DND-41 (cell line): ENCODE data around the gene IL4I1.

Experiments
- ATAC-seq: fragments of 200-7000 bp; cut with Tn5 transposase; 3 replicates; pipeline ENCODE4 v1.9.1; 2021; ENCODE audit warnings: low read depth; ENCODE audit not compliant: insufficient read depth
- DNase-seq: peaks from one replicate; pipeline ENCODE4 v3.0.0-alpha.2; 2020
- H2AFZ ChIP-seq: 2 replicates; pipeline ENCODE4 v1.6.0; 2012; ENCODE audit warnings: low read depth, low read length
- H3K27ac ChIP-seq: 2 replicates; pipeline ENCODE4 v1.5.1; 2012; ENCODE audit warnings: low read length, inconsistent platforms
- H3K27me3 ChIP-seq: fragments of 200-600 bp; sonication (generic); 2 replicates; pipeline ENCODE4 v1.6.0; 2012; ENCODE audit warnings: low read length, mild to moderate bottlenecking, inconsistent platforms; ENCODE audit not compliant: insufficient read depth, poor library complexity
- H3K36me3 ChIP-seq: 2 replicates; pipeline ENCODE4 v1.5.1; 2012; ENCODE audit warnings: low read length, inconsistent platforms; ENCODE audit not compliant: insufficient read depth
- H3K4me1 ChIP-seq: 2 replicates; pipeline ENCODE4 v1.5.1; 2012; ENCODE audit warnings: mild to moderate bottlenecking, low read length; ENCODE audit not compliant: insufficient read depth
- H3K4me2 ChIP-seq: 2 replicates; pipeline ENCODE4 v1.6.0; 2012; ENCODE audit warnings: mild to moderate bottlenecking, moderate library complexity, low read length, inconsistent platforms; ENCODE audit not compliant: insufficient read depth
- H3K4me3 ChIP-seq, 2 experiments: fragments of 200-600 bp in 1 of 2; shearing (Covaris generic) in 1 of 2; 2 replicates each; pipeline ENCODE4 v1.5.1; 2012 to 2016; ENCODE audit warnings: inconsistent platforms in 2 of 2, low read length in 2 of 2, mild to moderate bottlenecking in 2 of 2, low read depth in 1 of 2, moderate library complexity in 1 of 2
- H3K79me2 ChIP-seq: 2 replicates; pipeline ENCODE4 v1.6.0; 2012; ENCODE audit warnings: low read length, inconsistent platforms; ENCODE audit not compliant: insufficient read depth
- H3K9ac ChIP-seq: 2 replicates; pipeline ENCODE4 v1.6.0; 2012; ENCODE audit warnings: low read depth, mild to moderate bottlenecking, inconsistent platforms, low read length, moderate library complexity
- H3K9me3 ChIP-seq: 2 replicates; pipeline ENCODE4 v1.5.1; 2012; ENCODE audit warnings: low read length, moderate library complexity, mild to moderate bottlenecking, inconsistent platforms; ENCODE audit not compliant: insufficient read depth, severe bottlenecking
- H4K20me1 ChIP-seq: 2 replicates; pipeline ENCODE4 v1.6.0; 2012; ENCODE audit warnings: low read length; ENCODE audit not compliant: insufficient read depth
- EZH2 ChIP-seq: IDR thresholded peaks from 3 replicates; pipeline ENCODE4 v1.6.1; 2012; ENCODE audit warnings: borderline replicate concordance, low read depth, mild to moderate bottlenecking, moderate library complexity, low read length, inconsistent platforms; ENCODE audit not compliant: severe bottlenecking
- TF ChIP-seq, protein P1 (sequence below): IDR thresholded peaks from 2 replicates; pipeline ENCODE4 v1.5.1; 2012; ENCODE audit warnings: borderline replicate concordance, low read length, moderate library complexity, mild to moderate bottlenecking; ENCODE audit not compliant: poor library complexity, severe bottlenecking; ENCODE audit errors: extremely low read depth

IL4I1 gene

DNA sequence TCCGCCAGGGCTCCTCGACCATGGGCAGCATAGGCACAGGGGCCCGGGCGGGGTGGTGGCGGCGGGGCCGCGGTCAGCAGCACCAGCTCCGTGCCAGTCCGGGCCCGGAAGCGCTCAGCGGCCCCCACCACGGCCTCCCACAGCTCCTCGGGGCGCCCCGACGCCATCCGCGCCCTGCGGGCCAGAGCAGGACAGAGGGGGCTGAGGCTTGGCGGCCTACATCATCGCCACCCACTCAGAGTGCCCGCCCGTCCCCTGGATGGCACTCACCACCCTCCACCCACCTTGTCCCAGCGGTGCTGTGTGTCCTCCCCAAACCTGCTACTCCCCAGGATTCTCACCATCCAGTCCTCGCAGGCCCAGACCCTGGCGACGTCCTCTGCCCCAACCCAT, 23.6 kb downstream of the IL4I1 start:
- ATAC-seq (no peak), DNase-seq (no peak)
- no peaks in the 10 kb centered on the region for H3K27me3 ChIP-seq
- H3K36me3 ChIP-seq: peaks cover 17% of the 10 kb centered on the region
- no peak overlapping the region for H3K4me3 ChIP-seq
- no peaks in the 10 kb centered on the region for H3K9me3 ChIP-seq
- no peak overlapping the region for H3K4me2 ChIP-seq
- no peak for TF ChIP-seq EZH2
- peaks cover 28% of the 10 kb centered on the region for H3K79me2 ChIP-seq
- H3K9ac ChIP-seq: no peak overlapping the region
- H3K4me1 ChIP-seq: peaks cover 47% of the 10 kb centered on the region
- no peaks in the 10 kb centered on the region; the same call in 1 of the 2 replicates for H4K20me1 ChIP-seq
- H3K27ac ChIP-seq: no peak overlapping the region
- H2AFZ ChIP-seq: no peak overlapping the region

DNA sequence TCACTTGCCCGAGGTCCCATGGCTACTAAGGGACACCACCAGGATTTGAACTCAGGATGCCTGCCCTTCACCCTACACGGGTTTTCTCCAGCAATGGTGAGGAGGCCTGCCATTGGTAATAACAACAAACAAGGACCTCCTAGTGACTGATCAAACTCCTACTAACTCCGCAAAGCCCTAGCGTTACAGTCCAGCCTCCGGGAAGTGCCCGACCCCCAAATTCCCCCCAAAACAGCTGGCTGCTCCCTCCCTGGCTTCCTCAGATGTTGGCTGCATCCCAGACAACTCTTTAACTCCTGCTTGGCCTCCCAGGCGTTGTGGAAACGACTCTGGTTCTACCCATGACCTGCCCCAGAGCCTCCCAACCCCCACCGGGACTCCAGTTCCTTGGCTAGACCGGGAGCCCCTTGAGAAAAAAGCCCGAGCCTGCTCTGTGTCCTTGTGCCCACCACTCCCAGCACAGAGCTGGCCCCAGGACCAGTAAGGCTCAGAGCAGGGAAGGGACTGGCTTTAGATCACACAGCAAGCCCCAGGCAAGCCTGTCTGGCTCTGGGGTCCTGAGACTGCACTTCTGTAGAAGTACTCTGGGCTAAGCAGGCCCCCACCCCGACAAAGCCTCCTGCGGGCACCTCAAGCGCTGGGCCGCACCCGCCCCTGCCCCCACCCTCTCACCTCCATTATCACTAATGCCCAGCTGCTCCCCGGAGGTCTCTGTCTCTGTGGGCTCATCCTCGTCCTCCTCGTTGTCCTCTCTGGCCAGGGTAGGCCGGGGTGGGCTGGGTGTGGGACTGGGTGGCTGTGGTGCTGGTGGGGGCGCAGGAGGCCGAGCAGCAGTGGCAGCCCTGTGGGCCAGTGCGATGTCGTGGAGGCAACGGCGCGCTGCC, 24.2 kb downstream of the IL4I1 start:
- no peak overlapping the region for H3K4me2 ChIP-seq
- H3K36me3 ChIP-seq: peaks cover 17% of the 10 kb centered on the region
- peaks cover 26% of the 10 kb centered on the region for H3K79me2 ChIP-seq
- TF ChIP-seq EZH2: no peak
- TF ChIP-seq, protein P1, sequence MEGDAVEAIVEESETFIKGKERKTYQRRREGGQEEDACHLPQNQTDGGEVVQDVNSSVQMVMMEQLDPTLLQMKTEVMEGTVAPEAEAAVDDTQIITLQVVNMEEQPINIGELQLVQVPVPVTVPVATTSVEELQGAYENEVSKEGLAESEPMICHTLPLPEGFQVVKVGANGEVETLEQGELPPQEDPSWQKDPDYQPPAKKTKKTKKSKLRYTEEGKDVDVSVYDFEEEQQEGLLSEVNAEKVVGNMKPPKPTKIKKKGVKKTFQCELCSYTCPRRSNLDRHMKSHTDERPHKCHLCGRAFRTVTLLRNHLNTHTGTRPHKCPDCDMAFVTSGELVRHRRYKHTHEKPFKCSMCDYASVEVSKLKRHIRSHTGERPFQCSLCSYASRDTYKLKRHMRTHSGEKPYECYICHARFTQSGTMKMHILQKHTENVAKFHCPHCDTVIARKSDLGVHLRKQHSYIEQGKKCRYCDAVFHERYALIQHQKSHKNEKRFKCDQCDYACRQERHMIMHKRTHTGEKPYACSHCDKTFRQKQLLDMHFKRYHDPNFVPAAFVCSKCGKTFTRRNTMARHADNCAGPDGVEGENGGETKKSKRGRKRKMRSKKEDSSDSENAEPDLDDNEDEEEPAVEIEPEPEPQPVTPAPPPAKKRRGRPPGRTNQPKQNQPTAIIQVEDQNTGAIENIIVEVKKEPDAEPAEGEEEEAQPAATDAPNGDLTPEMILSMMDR: no peak
- H2AFZ ChIP-seq: no peak overlapping the region
- H3K9me3 ChIP-seq: no peaks in the 10 kb centered on the region
- H3K27ac ChIP-seq: no peak overlapping the region
- H4K20me1 ChIP-seq: no peaks in the 10 kb centered on the region
- ATAC-seq: no peak
- no peaks in the 10 kb centered on the region for H3K27me3 ChIP-seq
- H3K9ac ChIP-seq: no peak overlapping the region
- no peak overlapping the region for H3K4me3 ChIP-seq
- DNase-seq: no peak
- peaks cover 50% of the 10 kb centered on the region for H3K4me1 ChIP-seq

DNA sequence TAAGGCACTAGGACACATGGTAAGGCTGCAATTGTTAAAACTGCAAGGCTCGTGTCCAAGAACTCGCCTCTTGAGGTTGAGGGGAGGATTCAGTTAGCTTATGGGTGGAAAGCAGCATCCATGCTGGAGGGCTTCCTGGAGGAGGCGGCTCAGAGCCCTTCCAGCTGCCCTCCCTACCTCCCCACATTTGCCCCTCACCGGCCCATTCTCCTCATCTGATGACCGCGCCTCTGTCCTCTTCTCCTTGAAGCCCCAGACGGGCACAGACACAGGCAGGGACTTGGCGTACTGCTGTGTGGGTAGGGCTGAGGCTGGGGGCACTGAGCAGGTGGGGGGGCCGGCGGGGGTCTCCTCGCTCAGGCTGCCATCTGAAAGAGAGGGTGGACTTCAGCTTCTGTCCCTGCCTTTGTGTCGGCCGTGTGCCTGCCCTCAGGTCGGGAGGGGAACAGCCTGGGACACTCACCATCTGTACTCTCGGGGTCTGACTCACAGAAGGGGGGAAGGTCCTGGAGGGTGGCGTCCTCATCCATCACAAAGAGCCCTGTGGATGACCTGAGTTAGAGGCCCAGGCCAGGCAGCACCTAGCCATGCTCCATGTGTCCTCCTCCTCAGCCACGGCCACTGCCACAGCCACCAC, 25.2 kb downstream of the IL4I1 start:
- ATAC-seq: no peak
- Histone ChIP-seq H3K4me2 (no peak overlapping the region), H3K27ac (no peak overlapping the region), H2AFZ (no peak overlapping the region), H3K79me2 (peaks cover 32% of the 10 kb centered on the region), H3K36me3 (peaks cover 17% of the 10 kb centered on the region), H3K9ac (no peak overlapping the region), H3K27me3 (no peaks in the 10 kb centered on the region), H3K4me1 (peaks cover 54% of the 10 kb centered on the region), H3K4me3 (no peak overlapping the region), H4K20me1 (peaks cover 4% of the 10 kb centered on the region; the same call in 1 of the 2 replicates), H3K9me3 (no peaks in the 10 kb centered on the region)
- TF ChIP-seq EZH2: no peak
- TF ChIP-seq, protein P1: no peak
- DNase-seq: no peak

DNA sequence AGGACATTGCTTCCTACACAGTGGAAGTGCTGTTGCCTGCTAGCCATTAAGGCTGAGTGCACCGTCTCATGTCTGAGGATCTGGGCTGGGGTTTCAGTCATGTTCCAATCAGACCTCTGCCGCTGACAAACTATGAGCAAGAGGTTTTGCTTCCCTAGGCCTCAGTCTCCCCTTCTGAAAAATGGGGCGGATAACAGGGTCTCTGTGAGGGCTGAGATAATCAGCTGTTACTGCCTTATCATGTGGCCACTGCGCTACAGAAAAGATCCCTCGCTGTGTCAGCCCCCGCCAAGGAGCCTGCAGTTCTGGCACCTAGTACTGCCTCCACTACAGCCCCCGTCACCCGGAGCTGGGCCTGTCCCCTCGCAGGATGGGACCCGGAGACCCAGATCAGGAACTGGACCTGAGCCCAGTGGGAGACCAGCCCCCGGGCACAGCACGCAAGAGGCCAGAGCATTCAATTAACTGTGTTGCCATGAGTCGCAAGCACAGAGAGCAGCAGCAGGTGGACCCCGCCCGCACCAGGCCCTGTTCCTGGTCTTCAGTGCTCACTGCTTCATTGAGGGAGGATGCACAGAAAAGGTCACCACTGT, 26.3 kb downstream of the IL4I1 start:
- H2AFZ ChIP-seq: peak overlapping the region; percentile 68; the same call in 1 of the 2 replicates
- ATAC-seq (no peak), DNase-seq (no peak)
- H3K9me3 ChIP-seq: no peaks in the 10 kb centered on the region
- H3K9ac ChIP-seq: peak overlapping the region; percentile 72
- H3K36me3 ChIP-seq: peaks cover 24% of the 10 kb centered on the region
- peaks cover 13% of the 10 kb centered on the region; the same call in 1 of the 2 replicates for H4K20me1 ChIP-seq
- peaks cover 33% of the 10 kb centered on the region for H3K79me2 ChIP-seq
- peak overlapping the region; percentile 25 to 65; a peak in 3 of 4 replicates for H3K4me3 ChIP-seq
- H3K27ac ChIP-seq: peak overlapping the region; percentile 72
- H3K4me1 ChIP-seq: peaks cover 60% of the 10 kb centered on the region
- TF ChIP-seq, protein P1: no peak
- TF ChIP-seq EZH2: no peak
- H3K4me2 ChIP-seq: peak overlapping the region; percentile 73
- H3K27me3 ChIP-seq: no peaks in the 10 kb centered on the region
